Activated CD4-positive, alpha-beta memory T cell treated with anti-CD3 and anti-CD28 coated beads for 36 hours (primary cell): Measurements from ENCODE around the gene AFTPH. TPM values are rescaled to one million over a fixed set of nuclear protein-coding genes. Genes with fewer than 3 reads are reported as not detected.

Source experiments
- CTCF ChIA-PET: fragments of 350-600 bp; sonication (Branson Sonifier 250); formaldehyde crosslinking; loops from one replicate; lab custom pipeline; 2021; ENCODE audit warnings: antibody characterized with exemption, inconsistent platforms; lab: Charles Lee
- POLR2A ChIA-PET: fragments of 350-600 bp; sonication (Branson Sonifier 250); formaldehyde crosslinking; loops from one replicate; lab custom pipeline; 2021; ENCODE audit warnings: antibody characterized with exemption; lab: Charles Lee
- DNase-seq: peaks from one replicate; pipeline ENCODE4 v3.0.0-alpha.2; 2020
- H3K27ac Mint-ChIP-seq: one replicate; pipeline ENCODE4 v1.8.0; 2021; ENCODE audit warnings: mixed read lengths
- H3K27me3 Mint-ChIP-seq: one replicate; pipeline ENCODE4 v1.8.0; 2021; ENCODE audit warnings: mixed read lengths
- H3K36me3 Mint-ChIP-seq: one replicate; pipeline ENCODE4 v1.8.0; 2021; ENCODE audit warnings: mixed read lengths
- H3K4me1 Mint-ChIP-seq: one replicate; pipeline ENCODE4 v1.8.0; 2021; ENCODE audit warnings: low read depth, mixed read lengths
- H3K4me3 Mint-ChIP-seq: one replicate; pipeline ENCODE4 v1.8.0; 2021; ENCODE audit warnings: mild to moderate bottlenecking, mixed read lengths
- H3K9me3 Mint-ChIP-seq: one replicate; pipeline ENCODE4 v1.8.0; 2021; ENCODE audit warnings: mixed read lengths
- intact Hi-C: fragments of 100-400 bp; cut with micrococcal nuclease; formaldehyde crosslinking; loops from one replicate; pipeline ENCODE4 v1.15.1; 2023
- total RNA-seq, 2 experiments: library from RNA; stranded (reverse); gene quantifications; one replicate each; pipeline ENCODE4 v1.2.3, GENCODE V29; 2021

AFTPH gene
- total RNA-seq, 2 experiments from 2014 or later = 34.8 to 36.4 TPM

GRCh38 chr2:64626963-64627760 lies 103.0 kb downstream of the AFTPH start:
- intact Hi-C loops = no loop called here
- H3K27ac Mint-ChIP-seq = no peak overlapping the region
- H3K36me3 Mint-ChIP-seq = no peaks in the 10 kb centered on the region
- POLR2A ChIA-PET = no interaction called here
- DNase-seq = no peak
- no peaks in the 10 kb centered on the region for H3K9me3 Mint-ChIP-seq
- H3K27me3 Mint-ChIP-seq = no peaks in the 10 kb centered on the region
- H3K4me3 Mint-ChIP-seq = no peak overlapping the region
- CTCF ChIA-PET = interaction anchor here (0.9 to 2.0 kb wide), 3 partner anchors 19 to 295 kb away, joined by 3 to 7 read pairs (median 5); no protein-coding TSS in a partner anchor
- no peaks in the 10 kb centered on the region for H3K4me1 Mint-ChIP-seq

DNA sequence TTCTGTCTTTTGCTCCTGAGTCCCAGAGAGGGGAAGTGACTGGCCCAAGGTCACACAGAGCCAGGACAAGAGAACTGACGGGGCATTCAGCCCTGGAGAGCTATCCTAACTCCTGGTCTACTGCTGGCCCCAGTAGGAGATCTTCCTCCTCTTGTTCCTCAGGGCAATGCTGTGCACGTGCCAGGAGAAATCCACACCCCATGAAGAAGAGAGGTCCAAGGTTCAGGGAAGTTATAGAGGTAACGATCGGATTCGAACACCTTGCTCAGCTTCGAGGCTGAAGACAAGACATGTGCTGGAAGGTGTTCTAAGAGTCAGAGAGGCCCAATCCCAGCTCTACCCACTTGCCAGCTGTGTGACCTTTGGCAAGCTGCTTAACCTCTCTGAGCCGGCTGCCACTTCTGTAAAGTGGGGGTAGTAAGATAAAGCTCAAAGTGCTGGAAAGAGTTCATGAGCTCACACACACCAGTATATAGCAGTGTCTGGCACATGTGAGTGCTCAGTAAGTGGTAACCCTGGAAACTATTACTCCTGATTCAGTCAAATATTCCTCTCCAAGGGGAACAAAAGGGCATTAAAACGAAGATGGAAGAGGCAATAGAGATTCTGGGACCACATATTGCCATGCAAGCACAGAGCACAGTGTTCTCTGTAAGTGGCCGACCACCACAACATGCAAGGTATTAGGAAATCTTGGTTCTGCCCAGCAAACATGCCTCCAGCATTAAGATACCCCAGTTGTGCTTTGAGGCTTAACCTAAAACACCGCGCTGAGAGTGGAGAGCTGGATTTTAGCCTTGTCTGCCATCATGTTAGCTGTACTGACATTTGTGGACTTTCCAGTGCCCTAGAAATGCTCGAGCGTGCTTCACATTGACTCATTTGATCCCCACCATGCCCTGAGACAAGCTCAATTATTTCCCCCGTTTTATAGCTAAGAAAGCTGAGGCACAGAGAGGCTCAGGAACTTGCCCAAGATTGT lies 104.0 kb downstream of the AFTPH start:
- H3K36me3 Mint-ChIP-seq = no peaks in the 10 kb centered on the region
- POLR2A ChIA-PET = no interaction called here
- CTCF ChIA-PET = interaction anchor here (0.8 to 2.0 kb wide), 8 partner anchors 11 to 296 kb away, joined by 3 to 8 read pairs (median 4); partner anchors contain the start of gene SERTAD2
- intact Hi-C loops = no loop called here
- no peak overlapping the region for H3K27ac Mint-ChIP-seq
- no peak for DNase-seq
- no peaks in the 10 kb centered on the region for H3K9me3 Mint-ChIP-seq
- no peak overlapping the region for H3K4me3 Mint-ChIP-seq
- no peaks in the 10 kb centered on the region for H3K4me1 Mint-ChIP-seq
- H3K27me3 Mint-ChIP-seq = no peaks in the 10 kb centered on the region

DNA sequence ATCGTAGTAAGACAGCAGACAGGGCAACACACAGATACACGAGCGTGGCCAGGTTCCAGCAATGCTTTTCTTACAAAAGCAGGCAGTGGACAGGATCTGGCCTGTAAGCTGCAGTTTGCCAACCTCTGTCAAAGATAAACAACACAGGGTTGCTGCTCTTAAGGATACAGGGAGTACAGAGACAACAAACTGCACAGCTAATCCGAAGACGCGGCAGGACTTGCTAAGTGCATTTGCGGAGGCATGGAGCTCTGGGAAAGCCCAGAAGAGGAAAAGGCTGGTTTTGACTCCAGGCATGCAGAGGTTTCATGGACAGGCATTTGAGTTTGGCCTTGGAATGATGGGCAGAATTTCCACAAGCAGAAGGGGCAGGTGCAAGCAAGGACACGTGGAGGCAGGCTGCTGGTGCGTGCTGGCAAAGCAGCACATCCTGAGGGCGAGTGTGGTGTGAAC lies 105.2 kb downstream of the AFTPH start:
- no peak overlapping the region for H3K27ac Mint-ChIP-seq
- peaks cover 1% of the 10 kb centered on the region for H3K36me3 Mint-ChIP-seq
- ChIA-PET CTCF (interaction anchor here (1.1 to 1.4 kb wide), 4 partner anchors 12 to 43 kb away, joined by 4 to 8 read pairs (median 4); no protein-coding TSS in a partner anchor), POLR2A (no interaction called here)
- no peak overlapping the region for H3K4me3 Mint-ChIP-seq
- intact Hi-C loops = no loop called here
- no peaks in the 10 kb centered on the region for H3K9me3 Mint-ChIP-seq
- H3K27me3 Mint-ChIP-seq = no peaks in the 10 kb centered on the region
- DNase-seq = no peak
- H3K4me1 Mint-ChIP-seq = no peaks in the 10 kb centered on the region

GRCh38 chr2:64629875-64630274 lies 105.7 kb downstream of the AFTPH start:
- H3K27ac Mint-ChIP-seq = no peak overlapping the region
- ChIA-PET CTCF (interaction anchor here (1.1 kb wide), 1 partner anchor 17 kb away, joined by 5 read pairs; no protein-coding TSS in a partner anchor), POLR2A (no interaction called here)
- H3K4me3 Mint-ChIP-seq = no peak overlapping the region
- no peak for DNase-seq
- H3K9me3 Mint-ChIP-seq = no peaks in the 10 kb centered on the region
- H3K4me1 Mint-ChIP-seq = no peaks in the 10 kb centered on the region
- H3K36me3 Mint-ChIP-seq = peaks cover 4% of the 10 kb centered on the region
- H3K27me3 Mint-ChIP-seq = no peaks in the 10 kb centered on the region
- intact Hi-C loops = no loop called here

- Mint-ChIP-seq H3K27ac (no peak overlapping the region), H3K36me3 (peaks cover 8% of the 10 kb centered on the region), H3K4me1 (peaks cover under 1% of the 10 kb centered on the region), H3K27me3 (no peaks in the 10 kb centered on the region), H3K9me3 (no peaks in the 10 kb centered on the region), H3K4me3 (no peak overlapping the region)
- intact Hi-C loops = no loop called here
- ChIA-PET POLR2A (no interaction called here), CTCF (no interaction called here)
- DNase-seq = no peak
These were observed 106.6 kb downstream of the AFTPH start for GRCh38 chr2:64630752-64631151.

GRCh38 chr2:64631771-64632170 lies 107.6 kb downstream of the AFTPH start:
- POLR2A ChIA-PET = no interaction called here
- Mint-ChIP-seq H3K27ac (no peak overlapping the region), H3K4me1 (peaks cover 9% of the 10 kb centered on the region), H3K27me3 (no peaks in the 10 kb centered on the region), H3K9me3 (no peaks in the 10 kb centered on the region), H3K4me3 (no peak overlapping the region), H3K36me3 (peaks cover 16% of the 10 kb centered on the region)
- DNase-seq = no peak
- intact Hi-C loops = no loop called here
- CTCF ChIA-PET = interaction anchor here (0.8 kb wide), 1 partner anchor 15 kb away, joined by 3 read pairs; no protein-coding TSS in a partner anchor

GRCh38 chr2:64632835-64633819 lies 109.0 kb downstream of the AFTPH start:
- H3K9me3 Mint-ChIP-seq = no peaks in the 10 kb centered on the region
- H3K36me3 Mint-ChIP-seq = peaks cover 16% of the 10 kb centered on the region
- no peak overlapping the region for H3K4me3 Mint-ChIP-seq
- intact Hi-C loops = no loop called here
- H3K4me1 Mint-ChIP-seq = peaks cover 22% of the 10 kb centered on the region
- CTCF ChIA-PET = interaction anchor here (0.7 to 2.2 kb wide), 2 partner anchors 8 to 21 kb away, joined by 3 to 6 read pairs; partner anchors contain the start of gene SERTAD2
- POLR2A ChIA-PET = no interaction called here
- no peak for DNase-seq
- no peaks in the 10 kb centered on the region for H3K27me3 Mint-ChIP-seq
- H3K27ac Mint-ChIP-seq = no peak overlapping the region

- H3K36me3 Mint-ChIP-seq = peaks cover 16% of the 10 kb centered on the region
- H3K27me3 Mint-ChIP-seq = no peaks in the 10 kb centered on the region
- peaks cover 29% of the 10 kb centered on the region for H3K4me1 Mint-ChIP-seq
- H3K9me3 Mint-ChIP-seq = no peaks in the 10 kb centered on the region
- no peak overlapping the region for H3K4me3 Mint-ChIP-seq
- CTCF ChIA-PET = interaction anchor here (0.7 to 2.2 kb wide), 4 partner anchors 9 to 198 kb away, joined by 3 to 7 read pairs (median 4); partner anchors contain the start of gene SERTAD2
- intact Hi-C loops = no loop called here
- H3K27ac Mint-ChIP-seq = no peak overlapping the region
- POLR2A ChIA-PET = no interaction called here
- no peak for DNase-seq
These were observed 110.5 kb downstream of the AFTPH start for GRCh38 chr2:64634345-64635267.

GRCh38 chr2:64635976-64636911 lies 112.1 kb downstream of the AFTPH start:
- Mint-ChIP-seq H3K36me3 (peaks cover 16% of the 10 kb centered on the region), H3K27me3 (no peaks in the 10 kb centered on the region), H3K4me3 (peak overlapping the region; percentile 24), H3K9me3 (no peaks in the 10 kb centered on the region), H3K4me1 (peaks cover 35% of the 10 kb centered on the region), H3K27ac (peak overlapping the region; percentile 52)
- intact Hi-C loops = no loop called here
- ChIA-PET POLR2A (interaction anchor here (1.3 kb wide), 1 partner anchor 29 kb away, joined by 7 read pairs; no protein-coding TSS in a partner anchor), CTCF (interaction anchor here (0.9 to 2.6 kb wide), 7 partner anchors 10 to 226 kb away, joined by 3 to 19 read pairs (median 3); partner anchors contain the start of gene SERTAD2)
- DNase-seq = no peak
